ENCODE data around the gene CARD11.

DNA sequence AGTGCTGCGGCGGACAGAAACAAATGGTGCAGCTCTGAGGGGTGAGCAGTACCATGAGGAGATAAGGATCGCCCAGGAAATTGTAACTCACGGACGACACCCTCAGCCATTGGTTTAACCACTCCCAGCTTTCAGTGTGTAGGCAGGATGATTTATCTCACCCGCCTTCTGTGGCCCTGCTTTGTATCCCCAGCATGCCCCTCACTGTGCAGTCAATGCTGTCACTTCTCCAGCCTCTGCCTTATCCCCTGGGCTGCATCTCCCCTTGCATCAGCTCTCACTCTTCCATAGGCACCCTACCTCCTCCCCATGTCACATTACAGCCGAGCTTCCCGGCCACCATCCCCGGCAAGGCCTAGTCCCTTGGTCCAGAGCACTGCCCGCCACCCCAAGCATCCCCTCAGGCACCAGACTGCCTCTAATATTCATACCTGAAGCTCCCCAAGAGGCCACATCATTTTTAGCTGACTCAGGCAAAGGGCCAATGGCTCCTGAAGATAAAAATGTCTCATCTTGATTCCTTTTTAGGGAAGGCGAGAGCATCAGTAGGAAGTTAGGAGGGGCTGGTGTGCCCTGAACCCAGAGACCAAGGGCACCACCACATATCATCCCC, 77.1 kb downstream of the CARD11 start:
- TF ChIP-seq, protein P1, sequence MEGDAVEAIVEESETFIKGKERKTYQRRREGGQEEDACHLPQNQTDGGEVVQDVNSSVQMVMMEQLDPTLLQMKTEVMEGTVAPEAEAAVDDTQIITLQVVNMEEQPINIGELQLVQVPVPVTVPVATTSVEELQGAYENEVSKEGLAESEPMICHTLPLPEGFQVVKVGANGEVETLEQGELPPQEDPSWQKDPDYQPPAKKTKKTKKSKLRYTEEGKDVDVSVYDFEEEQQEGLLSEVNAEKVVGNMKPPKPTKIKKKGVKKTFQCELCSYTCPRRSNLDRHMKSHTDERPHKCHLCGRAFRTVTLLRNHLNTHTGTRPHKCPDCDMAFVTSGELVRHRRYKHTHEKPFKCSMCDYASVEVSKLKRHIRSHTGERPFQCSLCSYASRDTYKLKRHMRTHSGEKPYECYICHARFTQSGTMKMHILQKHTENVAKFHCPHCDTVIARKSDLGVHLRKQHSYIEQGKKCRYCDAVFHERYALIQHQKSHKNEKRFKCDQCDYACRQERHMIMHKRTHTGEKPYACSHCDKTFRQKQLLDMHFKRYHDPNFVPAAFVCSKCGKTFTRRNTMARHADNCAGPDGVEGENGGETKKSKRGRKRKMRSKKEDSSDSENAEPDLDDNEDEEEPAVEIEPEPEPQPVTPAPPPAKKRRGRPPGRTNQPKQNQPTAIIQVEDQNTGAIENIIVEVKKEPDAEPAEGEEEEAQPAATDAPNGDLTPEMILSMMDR (conservative IDR thresholded peaks at IDR 0.05), result no peak
- TF ChIP-seq ZFX (IDR thresholded peaks at IDR 0.05), result no peak
